Stimulated activated CD4-positive, alpha-beta T cell treated with anti-CD3 and anti-CD28 coated beads, Interleukin-4, amount 100 ng/mL, for 48 hours (primary cell): Measurements from ENCODE around the gene DNHD1.

Experiments used
- DNase-seq, 2 donors: peaks; one replicate each; pipeline ENCODE4 v3.0.0-alpha.2; 2020; ENCODE audit warnings: low read depth in 2 of 2

DNHD1 gene

DNA sequence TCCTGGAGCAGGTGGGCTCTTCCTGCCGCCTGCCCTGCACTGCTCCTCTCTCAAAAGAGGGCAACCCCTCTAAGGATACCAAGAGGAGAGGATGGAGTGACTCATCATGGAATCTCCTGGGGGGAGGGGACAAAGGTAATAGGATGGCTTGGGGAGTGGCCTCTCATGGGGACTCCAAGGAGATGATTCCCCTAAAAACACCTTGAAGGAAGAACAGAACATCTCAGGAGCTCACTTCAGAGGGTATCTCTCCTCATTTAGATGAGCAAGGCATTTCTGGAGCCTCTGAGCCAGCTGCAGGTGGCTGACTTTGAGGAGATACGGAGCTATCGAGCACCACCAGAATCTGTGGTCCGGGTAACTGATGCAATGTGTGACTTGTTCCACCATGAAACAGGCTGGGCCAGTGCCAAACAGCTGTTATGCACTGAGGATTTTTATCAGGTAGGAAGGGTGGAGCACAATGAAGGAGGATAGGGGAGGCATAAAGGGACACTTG is 66.1 kb downstream of the DNHD1 start:
- no peak for DNase-seq

DNA sequence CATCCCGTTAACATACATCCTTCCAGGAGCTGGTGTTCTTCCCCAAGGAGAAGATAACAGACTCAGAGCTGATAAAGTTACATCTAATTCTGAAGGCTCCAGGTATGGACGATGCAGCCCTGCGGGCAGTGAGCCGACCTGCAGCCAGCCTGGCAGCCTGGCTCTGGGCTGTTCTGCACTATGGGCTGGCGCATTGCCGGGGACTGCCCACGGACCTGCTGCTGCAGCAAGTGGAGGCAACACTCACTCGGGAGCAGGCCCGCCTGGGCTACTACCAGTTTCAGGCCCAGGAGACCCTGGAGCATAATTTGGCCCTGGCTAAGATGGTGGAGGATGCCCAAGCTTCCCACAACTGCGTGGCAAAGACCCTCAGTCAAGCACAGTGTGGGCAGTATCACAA is 66.6 kb downstream of the DNHD1 start:
- no peak for DNase-seq

DNA sequence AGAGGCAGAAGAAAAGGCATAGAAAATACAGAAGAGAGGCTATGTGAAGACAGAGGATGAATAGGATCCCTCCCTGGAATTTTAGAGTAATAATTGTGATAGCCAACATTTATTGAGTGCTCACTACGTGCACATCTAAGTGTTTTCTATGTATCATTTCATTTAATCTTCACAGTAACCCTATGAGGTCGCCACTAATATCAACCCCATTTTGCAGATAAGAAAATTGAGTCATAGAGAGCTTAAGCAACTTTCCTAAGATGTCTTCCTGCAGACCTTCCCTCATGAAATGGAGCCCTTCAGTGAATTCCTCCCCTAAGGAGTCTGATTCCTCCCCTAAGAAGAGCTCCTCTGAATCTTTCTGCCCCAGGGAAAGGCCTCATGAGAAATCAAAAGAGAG is 68.2 kb downstream of the DNHD1 start:
- DNase-seq, result no peak

GRCh38 chr11:6565988-6566703 is 69.1 kb downstream of the DNHD1 start:
- no peak for DNase-seq

GRCh38 chr11:6566704-6567370 is 69.8 kb downstream of the DNHD1 start:
- DNase-seq, result no peak

DNA sequence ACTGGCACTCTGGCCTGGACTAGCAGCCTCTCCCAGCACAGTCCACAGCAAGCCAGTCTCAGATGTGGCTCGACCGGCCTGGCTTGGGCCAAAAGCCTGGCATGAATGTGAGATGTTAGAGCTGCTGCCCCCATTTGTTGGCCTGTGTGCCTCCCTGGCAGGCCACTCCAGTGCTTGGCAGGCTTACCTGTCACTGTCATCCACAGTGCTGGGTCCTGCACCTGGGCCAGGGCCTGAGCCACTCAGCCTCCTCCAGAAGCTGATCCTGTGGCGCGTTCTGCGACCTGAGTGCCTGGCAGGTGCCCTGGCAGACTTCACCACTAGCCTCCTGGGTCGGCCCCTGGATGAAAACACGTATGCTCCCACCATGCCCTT is 70.3 kb downstream of the DNHD1 start:
- no peak for DNase-seq

GRCh38 chr11:6568191-6568918 is 71.3 kb downstream of the DNHD1 start:
- DNase-seq, result no peak

DNA sequence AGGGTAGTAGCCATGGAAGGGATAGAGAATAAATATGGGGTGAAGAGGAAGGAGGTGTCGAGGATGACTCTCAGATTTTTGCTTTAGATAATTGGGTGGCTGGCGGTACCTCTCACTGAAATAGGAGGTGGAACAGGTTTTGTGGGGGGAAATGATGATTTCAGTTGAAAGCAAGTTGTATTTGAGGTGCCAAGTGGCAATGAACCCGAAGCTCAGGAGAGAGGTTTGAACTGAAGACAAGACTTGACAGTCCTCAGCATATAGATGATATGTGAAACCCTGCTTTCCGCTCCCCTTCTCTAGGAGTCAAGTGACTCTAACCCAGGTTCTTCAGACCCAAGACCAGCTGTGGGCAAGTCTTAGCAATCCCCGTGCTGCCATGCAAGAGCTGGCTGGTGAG is 72.6 kb downstream of the DNHD1 start:
- no peak for DNase-seq

DNA sequence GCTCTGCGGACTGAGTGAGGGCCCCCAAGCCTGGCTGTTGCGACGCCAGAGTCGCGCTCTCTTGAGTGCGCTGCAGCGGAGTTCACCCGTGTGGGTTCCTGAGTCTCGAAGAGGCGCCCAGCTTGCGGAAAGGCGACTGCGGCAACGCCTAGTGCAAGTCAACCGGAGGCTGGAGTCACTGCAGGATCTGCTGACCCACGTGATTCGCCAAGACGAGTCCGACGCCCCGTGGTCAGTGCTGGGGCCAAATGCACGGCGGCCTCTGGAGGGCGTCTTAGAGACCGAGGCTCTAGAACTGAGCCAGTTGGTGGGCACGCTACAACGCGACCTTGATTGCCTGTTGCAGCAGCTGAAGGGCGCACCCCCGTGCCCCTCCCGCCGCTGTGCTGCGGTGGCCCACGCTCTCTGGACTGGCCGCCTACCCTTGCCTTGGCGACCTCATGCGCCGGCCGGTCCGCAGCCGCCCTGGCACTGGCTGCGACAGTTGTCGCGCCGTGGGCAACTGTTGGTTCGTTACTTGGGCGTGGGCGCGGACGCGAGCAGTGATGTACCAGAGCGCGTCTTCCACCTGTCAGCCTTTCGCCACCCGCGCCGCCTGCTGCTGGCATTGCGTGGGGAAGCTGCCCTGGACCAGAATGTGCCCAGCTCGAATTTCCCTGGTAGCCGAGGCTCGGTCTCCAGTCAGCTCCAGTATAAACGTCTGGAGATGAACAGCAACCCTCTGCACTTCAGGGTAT is 73.8 kb downstream of the DNHD1 start:
- DNase-seq, result no peak

GRCh38 chr11:6571434-6572008 is 74.4 kb downstream of the DNHD1 start:
- DNase-seq, result no peak

DNA sequence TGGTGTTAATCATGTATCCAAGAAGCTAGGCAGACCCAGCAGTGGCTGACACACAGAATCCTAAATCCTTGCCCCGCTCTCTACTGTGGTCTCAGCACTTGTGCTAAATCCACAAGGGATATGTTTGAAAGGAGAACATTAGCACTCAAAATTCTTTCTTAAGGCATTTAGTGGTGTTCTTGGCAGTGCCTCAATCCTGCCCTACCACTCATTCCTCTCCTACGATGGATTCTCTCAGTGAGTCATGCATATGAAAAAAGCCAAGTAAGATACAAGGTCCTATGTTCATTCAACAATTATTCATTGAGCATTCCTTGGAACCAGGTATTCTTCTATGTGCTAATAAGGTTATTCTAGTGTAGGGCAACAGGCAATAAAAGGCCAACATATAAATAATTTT is 75.1 kb downstream of the DNHD1 start:
- DNase-seq, result no peak

DNA sequence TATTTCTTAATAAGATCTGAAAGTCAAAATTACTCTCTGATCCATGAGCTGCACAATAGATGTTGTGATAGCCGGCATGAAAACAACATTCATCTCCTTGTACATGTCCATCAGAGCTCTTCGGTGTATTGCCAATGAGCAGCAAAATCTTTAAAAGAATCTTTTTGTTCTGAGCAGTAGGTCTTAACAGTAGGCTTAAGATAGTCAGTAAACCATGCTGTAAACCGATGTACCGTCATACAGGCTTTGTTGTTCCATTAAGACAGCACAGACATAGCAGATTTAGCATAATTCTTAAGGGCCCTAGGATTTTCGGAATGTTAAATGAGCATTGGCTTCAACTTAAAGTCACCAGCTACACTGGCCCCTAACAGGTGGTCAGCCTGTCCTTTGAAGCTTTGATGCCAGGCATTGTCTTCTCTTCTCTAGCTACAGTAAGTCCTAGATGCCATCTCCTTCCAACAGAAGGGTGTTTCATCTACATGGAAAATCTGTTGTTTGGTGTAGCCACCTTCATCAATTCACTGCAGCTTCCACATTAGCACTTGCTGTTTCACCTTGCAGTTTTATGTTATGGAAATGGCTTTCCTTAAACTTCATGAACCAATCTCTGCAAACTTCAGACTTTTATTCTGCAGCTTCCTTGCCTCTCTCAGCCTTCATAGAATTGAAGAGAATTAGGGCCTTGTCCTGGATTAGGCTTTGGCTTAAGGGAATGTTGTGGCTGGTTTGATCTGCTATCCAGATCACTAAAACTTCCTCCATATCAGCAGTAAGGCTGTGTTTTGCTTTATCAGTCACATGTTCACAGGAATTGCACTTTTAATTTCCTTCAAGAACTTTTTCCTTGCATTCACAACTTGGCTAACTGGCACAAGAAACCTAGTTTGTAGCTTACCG is 78.0 kb downstream of the DNHD1 start:
- DNase-seq, result no peak

- DNase-seq, result no peak
Observed at GRCh38 chr11:6576471-6577373, 79.6 kb downstream of the DNHD1 start.

DNA sequence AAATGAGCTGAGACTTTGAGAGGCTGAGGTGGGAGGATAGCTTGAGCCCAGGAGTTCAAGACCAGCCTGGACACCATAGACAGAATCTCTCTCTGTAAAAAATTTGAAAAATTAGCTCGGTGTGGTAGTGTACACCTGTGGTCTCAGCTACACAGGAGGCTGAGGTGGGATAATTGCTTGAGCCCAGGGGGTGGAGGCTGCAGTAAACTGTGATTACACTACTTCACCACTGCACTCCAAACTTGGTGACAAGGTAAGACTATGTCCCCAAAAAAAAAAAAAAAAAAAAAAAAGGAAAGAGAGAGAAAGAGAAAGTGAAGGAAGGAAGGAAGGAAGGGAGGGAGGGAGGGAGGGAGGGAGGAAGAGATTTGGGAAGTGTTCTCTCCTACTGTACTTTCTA is 81.1 kb downstream of the DNHD1 start:
- DNase-seq, result no peak

DNA sequence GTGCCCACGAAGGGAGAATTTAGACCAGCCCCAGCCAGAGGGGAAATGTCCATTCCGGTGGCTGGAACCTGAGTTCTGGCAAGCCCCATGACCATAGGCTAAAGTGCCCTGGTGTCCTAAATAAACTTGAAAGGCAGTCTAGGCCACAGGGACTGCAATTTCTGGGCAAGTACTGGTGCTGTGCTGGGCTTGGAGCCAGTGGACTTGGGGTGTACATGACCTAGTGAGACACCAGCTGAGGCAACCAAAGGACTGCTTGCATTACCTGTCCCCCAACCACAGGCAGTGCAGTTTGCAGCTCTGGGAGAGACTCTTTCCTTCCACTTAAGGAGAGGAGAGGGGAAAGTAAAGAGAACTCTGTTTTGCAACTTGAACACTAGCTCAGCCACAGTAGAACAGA is 82.6 kb downstream of the DNHD1 start:
- DNase-seq, result no peak

DNA sequence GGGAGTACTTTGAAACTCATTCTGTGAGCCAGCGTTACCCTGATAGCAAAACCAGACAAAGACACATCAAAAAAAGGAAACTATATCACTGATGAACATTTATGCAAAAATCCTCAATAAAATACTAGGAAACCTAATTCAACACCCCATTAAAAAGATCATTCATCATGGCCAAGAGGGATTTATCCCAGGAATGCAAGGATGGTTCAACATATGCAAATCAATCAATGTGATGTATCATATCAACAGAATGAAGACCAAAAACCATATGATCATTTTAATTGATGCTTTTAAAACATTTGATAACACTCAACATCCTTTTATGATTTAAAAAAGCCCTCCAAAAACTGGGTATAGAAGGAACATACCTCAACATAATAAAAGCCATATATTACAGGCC is 86.5 kb downstream of the DNHD1 start:
- no peak for DNase-seq

DNA sequence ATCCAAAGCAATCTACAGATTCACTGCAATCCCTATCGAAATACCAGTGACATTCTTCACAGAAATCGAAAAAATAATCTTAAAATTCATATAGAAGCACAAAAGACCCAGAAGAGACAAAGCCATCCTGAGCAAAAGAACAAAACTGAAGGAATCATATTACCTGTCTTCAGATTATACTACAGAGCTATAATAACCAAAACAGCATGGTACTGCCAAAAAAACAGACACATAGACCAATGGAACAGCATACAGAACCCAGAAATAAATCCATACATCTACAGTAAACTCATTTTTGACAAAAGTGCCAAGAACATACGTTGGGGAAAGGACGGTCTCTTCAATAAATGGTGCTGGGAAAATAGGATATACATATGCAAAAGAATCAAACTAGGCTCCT is 87.4 kb downstream of the DNHD1 start:
- no peak for DNase-seq

DNA sequence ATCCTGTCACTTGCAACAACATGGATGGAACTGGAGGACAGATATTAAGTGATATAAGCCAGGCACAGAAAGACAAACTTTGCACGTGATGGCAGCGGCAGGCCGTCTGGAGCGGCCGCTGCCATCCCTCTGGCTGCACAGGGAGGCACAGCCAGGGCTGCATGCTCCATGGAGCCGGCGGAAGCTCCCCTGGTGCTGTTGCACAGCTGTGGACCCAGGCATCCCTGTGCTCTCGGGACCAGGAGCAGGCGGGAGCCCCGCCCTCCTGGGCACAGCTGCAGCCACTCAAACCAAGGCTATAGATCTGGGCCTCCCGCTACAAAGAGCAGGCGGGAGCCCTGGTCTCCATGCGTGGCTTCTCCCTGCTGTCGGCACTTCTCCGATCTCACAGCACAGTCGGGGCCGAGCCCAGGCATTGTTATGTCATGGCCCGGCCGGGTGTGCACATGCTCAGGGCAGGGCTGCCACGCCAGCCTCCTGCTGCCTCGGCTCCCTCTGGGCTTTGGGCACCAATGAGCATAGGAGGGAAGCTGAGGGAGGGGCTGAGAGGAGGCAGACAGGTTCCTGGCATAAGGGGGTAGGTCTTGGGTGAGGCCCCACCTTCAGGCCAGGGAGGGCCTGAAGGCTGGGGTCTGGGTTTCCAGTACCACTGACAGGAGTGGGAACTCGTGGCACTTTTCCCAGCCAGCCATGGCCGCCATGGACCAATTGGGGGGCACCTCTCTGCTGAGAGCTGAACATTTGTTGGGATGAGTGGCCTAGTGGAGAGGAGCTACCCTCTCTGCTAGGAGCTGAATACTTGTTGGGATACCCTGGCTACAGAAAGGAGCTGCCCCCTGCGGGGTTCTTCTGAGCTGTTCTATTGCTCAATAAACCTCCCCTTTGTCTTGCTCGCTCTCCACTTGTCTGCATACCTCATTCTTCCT is 89.6 kb downstream of the DNHD1 start:
- no peak for DNase-seq
